NB4 (cell line): ENCODE results near the gene SERP2.

Experiments
- MYC ChIP-seq: IDR thresholded peaks from 2 replicates; pipeline ENCODE4 v1.6.1; 2011; ENCODE audit warnings: low read depth, low read length
- POLR2A ChIP-seq: IDR thresholded peaks from 2 replicates; pipeline ENCODE4 v1.6.1; 2011; ENCODE audit warnings: mild to moderate bottlenecking; ENCODE audit not compliant: insufficient read length; ENCODE audit errors: extremely low read depth
- TF ChIP-seq, protein P1 (sequence below): IDR thresholded peaks from one replicate; pipeline ENCODE4 v1.5.1; 2012; ENCODE audit warnings: low read depth, low read length
- TF ChIP-seq, protein P2 (sequence below): IDR thresholded peaks from 2 replicates; pipeline ENCODE4 v1.6.1; 2011; ENCODE audit warnings: low read depth, low read length

DNA sequence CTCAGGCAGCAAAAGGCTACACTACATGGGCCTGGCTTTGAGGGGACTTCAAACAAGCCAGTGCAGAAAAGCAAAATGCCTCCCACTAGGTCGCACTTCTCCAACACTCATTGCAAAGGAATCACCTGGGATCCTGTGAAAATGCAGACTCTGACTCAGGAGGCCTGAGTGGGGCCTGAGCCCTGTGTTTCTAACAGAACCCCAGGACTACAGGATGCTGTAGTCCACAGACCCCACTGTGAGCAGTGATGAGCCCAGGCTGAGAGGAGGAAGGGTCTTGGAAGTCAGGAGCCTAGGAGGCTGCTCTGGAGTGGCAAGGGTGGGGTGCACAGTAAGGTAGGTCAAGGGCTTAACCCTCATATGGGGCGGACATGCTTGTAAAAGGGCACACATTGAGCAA lies 46.7 kb upstream of the SERP2 start:
- TF ChIP-seq, protein P1, sequence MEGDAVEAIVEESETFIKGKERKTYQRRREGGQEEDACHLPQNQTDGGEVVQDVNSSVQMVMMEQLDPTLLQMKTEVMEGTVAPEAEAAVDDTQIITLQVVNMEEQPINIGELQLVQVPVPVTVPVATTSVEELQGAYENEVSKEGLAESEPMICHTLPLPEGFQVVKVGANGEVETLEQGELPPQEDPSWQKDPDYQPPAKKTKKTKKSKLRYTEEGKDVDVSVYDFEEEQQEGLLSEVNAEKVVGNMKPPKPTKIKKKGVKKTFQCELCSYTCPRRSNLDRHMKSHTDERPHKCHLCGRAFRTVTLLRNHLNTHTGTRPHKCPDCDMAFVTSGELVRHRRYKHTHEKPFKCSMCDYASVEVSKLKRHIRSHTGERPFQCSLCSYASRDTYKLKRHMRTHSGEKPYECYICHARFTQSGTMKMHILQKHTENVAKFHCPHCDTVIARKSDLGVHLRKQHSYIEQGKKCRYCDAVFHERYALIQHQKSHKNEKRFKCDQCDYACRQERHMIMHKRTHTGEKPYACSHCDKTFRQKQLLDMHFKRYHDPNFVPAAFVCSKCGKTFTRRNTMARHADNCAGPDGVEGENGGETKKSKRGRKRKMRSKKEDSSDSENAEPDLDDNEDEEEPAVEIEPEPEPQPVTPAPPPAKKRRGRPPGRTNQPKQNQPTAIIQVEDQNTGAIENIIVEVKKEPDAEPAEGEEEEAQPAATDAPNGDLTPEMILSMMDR: no peak
- TF ChIP-seq POLR2A (no peak), MYC (no peak)
- TF ChIP-seq, protein P2, sequence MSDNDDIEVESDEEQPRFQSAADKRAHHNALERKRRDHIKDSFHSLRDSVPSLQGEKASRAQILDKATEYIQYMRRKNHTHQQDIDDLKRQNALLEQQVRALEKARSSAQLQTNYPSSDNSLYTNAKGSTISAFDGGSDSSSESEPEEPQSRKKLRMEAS: no peak
